HTERT RPE-1 (cell line): ENCODE results near the gene TLR9.
"Not testable (repeated sequence)": the region's sequence is repeated elsewhere in the genome, so short reads cannot be mapped to it uniquely, and the experiment has no call there.

Experiments used
- in situ Hi-C: fragments of 300-500 bp; cut with MboI; formaldehyde crosslinking; loops from 4 replicates; pipeline ENCODE4 v1.14.3; 2020; ENCODE audit warnings: low sequenced_read_pairs

TLR9 gene

DNA sequence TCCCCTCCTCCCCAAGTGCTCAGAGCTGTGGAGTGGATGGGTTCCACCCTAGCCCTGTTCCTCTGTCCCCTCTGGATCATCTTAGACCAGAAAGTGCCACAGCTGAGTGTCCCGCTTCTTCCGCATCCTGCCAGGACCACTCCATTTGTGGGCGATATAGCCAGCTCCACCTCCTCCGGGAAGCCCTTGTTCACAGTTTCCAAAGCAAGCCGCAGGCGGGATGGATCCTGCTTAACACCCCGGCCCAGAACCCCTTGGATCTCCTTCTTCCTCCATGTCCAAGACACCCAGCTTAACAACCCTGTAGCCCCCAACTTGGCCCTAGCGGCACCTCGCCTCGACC is 28.0 kb downstream of the TLR9 start:
- in situ Hi-C loops: no loop called here

DNA sequence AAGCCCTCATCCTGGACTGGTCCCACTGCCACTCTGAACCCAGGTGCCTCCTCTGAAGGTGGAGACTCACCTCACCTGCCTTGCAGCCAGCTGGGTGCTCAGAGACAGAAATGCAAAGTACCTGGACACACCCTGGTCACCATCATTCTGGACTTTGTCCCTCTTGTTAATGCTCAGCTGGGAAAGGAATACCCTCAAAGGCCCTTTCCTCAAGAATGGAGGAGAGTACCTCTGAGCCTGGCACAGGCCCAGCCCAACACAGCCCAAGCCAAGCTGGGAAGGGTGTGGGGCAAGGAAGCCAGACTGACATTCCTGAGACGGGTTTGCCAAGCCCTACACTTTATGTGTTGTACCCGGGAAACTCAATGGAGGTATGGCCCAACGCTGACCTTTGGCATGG is 28.5 kb downstream of the TLR9 start:
- in situ Hi-C loops: no loop called here

DNA sequence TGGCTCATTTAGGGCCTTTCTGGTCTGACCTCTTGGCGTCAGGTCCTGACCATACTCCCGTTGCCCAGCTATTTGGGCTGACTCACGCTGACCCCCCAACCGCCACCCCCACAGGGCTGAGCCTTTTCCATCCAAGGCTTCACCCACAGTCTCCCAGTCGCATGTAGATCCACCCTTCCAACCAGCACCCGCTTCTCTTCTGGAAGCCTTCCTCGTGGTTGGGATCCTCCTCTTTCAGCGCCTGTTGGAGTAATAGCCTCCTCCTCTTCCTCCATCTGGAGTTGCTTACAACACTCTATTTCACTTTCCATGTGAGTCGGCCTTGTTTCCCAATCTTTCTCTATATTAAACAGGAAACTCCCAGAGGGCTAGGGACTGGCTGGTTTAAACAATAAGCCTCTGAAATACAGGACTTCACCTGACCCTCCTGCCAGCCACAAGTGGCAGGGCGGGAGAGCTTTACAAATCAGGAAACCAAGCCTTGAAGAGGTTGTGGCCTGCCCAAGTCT is 29.6 kb downstream of the TLR9 start:
- in situ Hi-C loops: no loop called here

GRCh38 chr3:52195291-52195597 is 30.2 kb downstream of the TLR9 start:
- in situ Hi-C loops: no loop called here

GRCh38 chr3:52194485-52195290 is 30.8 kb downstream of the TLR9 start:
- in situ Hi-C loops: no loop called here

DNA sequence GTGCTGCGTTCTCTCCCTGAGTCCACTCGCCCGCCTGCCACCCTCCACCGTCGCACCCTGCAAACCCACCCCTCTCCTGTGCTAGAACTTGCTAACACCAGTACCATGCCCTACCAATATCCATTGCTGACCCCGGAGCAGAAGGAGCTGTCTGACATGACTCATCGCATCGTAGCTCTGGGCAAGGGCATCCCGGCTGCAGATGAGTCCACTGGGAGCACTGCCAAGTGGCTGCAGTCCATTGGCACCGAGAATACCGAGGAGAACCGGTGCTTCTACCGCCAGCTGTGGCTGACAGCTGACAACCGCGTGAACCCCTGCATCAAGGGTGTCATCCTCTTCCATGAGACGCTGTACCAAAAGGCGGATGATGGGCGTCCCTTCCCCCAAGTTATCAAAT is 32.4 kb downstream of the TLR9 start:
- in situ Hi-C loops: no loop called here

DNA sequence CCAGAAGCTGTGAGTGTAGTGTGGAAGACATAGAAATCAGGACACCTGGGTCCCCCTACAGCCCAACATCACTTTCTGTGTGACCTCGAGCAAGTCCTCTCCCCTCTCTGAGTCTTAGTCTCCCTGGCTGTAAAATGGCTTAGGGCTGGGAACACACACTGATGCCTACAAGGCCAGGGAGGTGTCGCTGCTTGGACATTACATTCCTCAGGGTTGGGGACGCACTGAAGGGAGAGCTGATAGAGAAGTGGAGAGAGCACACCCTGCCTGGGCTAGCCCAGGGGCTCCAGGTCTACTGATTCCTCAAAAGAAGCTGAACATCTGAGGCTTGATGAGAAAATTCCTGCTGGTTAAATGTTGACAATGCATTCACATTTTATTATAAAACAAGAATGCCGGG is 33.8 kb downstream of the TLR9 start:
- in situ Hi-C loops: no loop called here

DNA sequence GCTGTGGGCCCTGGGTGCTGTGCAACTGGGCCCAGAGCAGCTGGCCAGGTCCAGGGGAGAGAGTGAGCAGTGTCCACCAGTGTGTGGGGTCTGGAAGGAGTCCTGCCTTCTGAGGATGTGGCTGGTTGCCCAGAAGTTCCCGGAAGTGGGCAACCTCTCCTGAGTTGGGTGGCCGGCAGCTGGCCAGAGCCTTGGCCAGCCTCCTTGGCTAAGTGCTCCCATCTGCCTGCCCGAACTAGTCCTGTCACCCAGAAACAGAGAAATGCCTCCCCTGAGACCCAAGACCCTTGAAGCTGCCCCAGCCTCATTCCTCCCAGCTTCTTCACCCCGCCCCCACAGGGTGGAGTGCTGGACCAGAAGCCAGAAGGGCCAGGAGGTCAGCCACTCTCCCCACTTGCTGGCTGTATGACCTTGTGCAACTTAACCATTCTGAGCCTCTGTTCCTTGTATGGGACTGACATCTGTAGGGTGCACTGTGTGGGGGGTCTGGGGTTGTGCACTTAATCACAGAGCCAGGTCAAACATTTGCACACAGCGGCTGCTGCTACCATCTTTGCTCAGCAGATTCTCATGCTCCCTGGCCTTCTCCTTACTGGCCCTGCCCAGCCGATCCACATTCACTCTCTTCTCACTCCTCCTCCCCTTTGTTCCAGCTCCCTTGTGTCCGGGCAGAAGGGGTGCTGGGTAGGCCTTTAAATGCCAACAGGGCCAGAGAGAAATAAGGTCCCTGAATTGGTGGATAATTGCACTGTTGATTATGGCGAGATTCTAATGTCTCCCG is 35.0 kb downstream of the TLR9 start:
- in situ Hi-C loops: no loop called here

DNA sequence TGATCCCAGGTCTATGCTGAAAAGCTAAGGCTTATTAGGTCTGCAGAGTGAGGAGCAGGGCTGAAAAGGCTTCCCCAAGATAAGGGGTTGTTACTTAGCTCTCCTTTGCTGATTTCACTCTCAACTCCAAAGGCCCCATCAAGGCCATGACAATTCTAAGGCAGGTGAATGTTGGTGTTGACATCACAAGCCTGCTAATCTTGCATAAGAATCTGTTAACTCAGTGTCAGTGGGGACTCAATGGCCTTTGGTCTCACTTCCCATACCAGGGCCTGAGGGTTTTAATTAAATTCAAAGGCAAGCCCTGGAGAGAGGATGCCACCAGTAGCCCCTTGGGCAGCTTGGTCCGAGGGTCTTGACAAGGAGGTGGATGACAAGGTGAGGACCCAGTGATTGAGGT is 36.9 kb downstream of the TLR9 start:
- in situ Hi-C loops: no loop called here

- in situ Hi-C loops: no loop called here
These were observed 38.7 kb downstream of the TLR9 start for GRCh38 chr3:52186729-52187128.

DNA sequence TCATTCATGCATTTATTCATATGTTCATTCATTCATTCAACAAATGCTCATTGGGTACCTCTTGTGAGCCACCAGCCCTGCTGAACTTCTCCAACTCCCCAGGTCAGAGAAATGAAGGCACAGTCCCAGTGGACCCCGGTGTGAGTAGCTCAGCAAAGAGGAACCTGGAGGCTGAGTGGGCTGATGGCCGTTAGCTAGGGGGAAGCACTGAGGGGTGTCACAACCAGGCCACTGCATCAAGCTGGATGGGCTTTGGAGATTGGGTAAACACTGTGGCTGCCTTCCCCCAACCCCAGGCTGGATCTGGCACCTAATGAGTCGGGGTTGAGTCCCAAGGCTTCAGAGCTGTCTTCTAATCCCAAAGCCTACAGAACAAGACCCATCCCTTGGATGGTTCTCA is 39.6 kb downstream of the TLR9 start:
- in situ Hi-C loops: no loop called here

GRCh38 chr3:52185311-52185710 is 40.1 kb downstream of the TLR9 start:
- in situ Hi-C loops: no loop called here

GRCh38 chr3:52184690-52185089 is 40.8 kb downstream of the TLR9 start:
- in situ Hi-C loops: no loop called here

- in situ Hi-C loops: no loop called here
These were observed 41.5 kb downstream of the TLR9 start for GRCh38 chr3:52183786-52184445.

- in situ Hi-C loops: no loop called here
These were observed 42.8 kb downstream of the TLR9 start for GRCh38 chr3:52182691-52183090.

DNA sequence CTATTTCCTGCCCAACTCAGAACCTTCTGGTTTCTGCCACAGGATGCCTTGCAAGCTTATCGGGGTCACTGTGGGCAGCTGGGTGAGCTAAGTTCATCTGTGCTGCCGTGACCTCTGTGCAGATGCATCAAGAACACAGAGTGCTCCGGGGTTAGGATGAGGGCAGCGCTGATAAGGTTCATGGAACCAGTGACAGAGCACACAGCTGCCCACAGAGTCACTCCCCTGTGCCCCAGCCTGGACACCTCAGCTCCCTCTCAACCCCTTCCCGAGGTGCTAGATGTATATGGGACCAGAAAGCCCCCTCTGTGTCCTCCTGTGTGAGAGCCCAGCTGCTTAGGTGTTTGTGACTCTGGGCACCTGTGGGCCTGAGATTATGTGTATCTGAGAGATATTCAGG is 43.2 kb downstream of the TLR9 start:
- in situ Hi-C loops: no loop called here

GRCh38 chr3:52181543-52181942 is 43.9 kb downstream of the TLR9 start:
- in situ Hi-C loops: no loop called here

- in situ Hi-C loops: no loop called here
These were observed 46.9 kb downstream of the TLR9 start for GRCh38 chr3:52178537-52178936.

- in situ Hi-C loops: not testable (repeated sequence)
These were observed 47.3 kb downstream of the TLR9 start for GRCh38 chr3:52178126-52178525.

DNA sequence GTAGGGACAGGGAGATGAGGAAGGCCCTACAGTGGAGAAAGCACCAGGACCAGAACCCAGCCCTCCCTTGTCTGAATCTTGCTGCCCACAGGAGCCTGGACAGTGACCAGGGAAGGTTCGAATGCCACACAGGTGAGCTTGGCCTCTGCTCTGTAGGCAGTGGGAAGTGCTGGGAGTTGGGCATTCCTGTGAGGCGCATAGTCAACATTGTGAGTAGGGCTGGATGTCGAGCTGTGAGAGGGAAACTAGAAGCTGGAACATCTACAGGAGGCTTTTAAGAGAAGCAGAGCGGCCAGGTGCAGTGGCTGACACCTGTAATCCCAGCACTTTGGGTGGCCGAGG is 47.8 kb downstream of the TLR9 start:
- in situ Hi-C loops: no loop called here

GRCh38 chr3:52176951-52177700 is 48.3 kb downstream of the TLR9 start:
- in situ Hi-C loops: no loop called here
